ENCODE results near the gene TMEM273.

TMEM273 gene

GRCh38 chr10:49165259-49165658 lies 22.9 kb downstream of the TMEM273 start:
- DNase-seq (ENCODE audit: low read depth in 1 of 2, low spot score in 1 of 2): no peak

- no peak for DNase-seq (ENCODE audit: low read depth in 1 of 2, low spot score in 1 of 2)
Observed at GRCh38 chr10:49164559-49165188, 23.5 kb downstream of the TMEM273 start.

- no peak for DNase-seq (ENCODE audit: low read depth in 1 of 2, low spot score in 1 of 2)
Observed at GRCh38 chr10:49163741-49164140, 24.4 kb downstream of the TMEM273 start.

- DNase-seq (ENCODE audit: low read depth in 1 of 2, low spot score in 1 of 2): no peak
Observed at GRCh38 chr10:49162761-49163310, 25.4 kb downstream of the TMEM273 start.

- DNase-seq (ENCODE audit: low read depth in 1 of 2, low spot score in 1 of 2): no peak
Observed at GRCh38 chr10:49162063-49162462, 26.1 kb downstream of the TMEM273 start.

- no peak for DNase-seq (ENCODE audit: low read depth in 1 of 2, low spot score in 1 of 2)
Observed at GRCh38 chr10:49161411-49161997, 26.7 kb downstream of the TMEM273 start.

GRCh38 chr10:49160814-49161213 lies 27.4 kb downstream of the TMEM273 start:
- DNase-seq (ENCODE audit: low read depth in 1 of 2, low spot score in 1 of 2): no peak

- DNase-seq (ENCODE audit: low read depth in 1 of 2, low spot score in 1 of 2): no peak
Observed at GRCh38 chr10:49160110-49160509, 28.1 kb downstream of the TMEM273 start.

DNA sequence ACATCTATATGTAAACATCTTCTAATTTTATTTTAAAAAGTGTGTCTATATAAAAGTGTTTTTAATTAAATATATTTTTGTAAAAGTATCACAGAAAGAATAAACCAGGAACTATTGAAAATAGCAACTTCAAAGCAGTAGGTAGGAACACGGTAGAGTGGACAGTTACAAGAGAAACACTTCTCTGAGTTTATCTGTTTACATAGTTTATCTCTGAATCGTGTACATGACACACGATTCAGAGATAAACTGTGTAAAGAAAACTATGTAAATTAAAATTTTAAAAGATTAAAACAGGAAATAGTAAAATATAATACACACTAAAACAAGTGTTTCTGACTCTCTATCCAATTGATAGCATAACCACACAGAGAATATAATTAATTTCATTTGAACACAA lies 29.3 kb downstream of the TMEM273 start:
- DNase-seq (ENCODE audit: low read depth in 1 of 2, low spot score in 1 of 2): no peak

- no peak for DNase-seq (ENCODE audit: low read depth in 1 of 2, low spot score in 1 of 2)
Observed at GRCh38 chr10:49158404-49158803, 29.8 kb downstream of the TMEM273 start.

DNA sequence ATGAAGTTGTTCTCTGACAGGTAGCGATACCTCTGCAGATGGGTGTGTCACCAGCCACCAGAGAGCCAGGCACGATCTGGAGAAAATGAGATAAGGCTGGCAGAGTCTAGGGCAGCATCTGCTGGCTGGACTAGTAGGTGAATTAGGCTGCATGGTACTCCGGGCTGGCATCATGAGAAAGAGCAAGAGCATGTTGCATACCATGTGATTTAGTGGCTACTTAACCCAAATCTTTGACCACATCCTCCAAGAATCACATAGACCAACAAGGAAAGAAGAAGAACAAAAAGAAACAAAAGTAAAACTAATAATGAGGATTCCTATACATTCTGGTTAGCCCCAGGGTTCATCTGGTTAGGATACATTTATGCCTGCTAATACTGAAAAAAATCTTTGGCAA lies 31.0 kb downstream of the TMEM273 start:
- no peak for DNase-seq (ENCODE audit: low read depth in 1 of 2, low spot score in 1 of 2)

DNA sequence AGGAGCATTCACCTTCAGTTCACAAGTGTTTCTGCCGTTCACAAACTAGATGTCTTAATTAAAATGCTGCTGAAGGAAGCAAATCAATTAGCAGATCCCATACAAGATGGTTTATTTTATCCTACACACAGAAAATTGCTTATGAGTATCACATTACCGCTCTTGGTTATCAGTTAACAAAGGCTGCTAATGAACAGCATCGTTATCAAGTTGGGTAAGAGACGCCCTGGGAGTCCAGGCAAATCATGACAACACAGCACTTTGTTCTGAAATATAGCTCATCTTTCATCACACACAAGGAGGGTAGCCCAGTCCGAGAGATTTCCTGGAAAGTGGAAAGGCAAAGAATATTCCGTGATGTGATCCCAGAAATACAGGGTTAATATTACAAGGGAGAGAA lies 33.5 kb downstream of the TMEM273 start:
- DNase-seq (ENCODE audit: low read depth in 1 of 2, low spot score in 1 of 2): no peak

DNA sequence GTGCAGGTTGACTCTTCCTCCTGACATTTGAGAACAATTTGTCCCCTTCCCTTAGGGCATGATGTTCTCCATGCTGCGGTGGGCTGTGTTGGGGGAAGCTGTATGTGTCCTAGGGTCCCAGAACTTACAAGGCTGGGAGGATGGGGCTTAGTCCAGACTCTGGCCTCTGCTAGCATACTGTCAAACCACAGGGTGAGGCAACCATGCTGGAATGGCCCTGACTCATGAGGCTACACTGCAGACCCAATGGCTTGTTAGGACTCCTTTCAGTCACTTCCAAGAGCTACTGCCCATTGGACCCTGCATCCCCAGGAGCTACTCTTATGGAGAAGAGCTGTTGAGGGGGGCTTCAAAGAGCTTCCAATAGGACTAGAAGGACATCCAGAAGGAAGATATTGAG lies 34.2 kb downstream of the TMEM273 start:
- no peak for DNase-seq (ENCODE audit: low read depth in 1 of 2, low spot score in 1 of 2)

GRCh38 chr10:49153115-49153514 lies 35.1 kb downstream of the TMEM273 start:
- DNase-seq (ENCODE audit: low read depth in 1 of 2, low spot score in 1 of 2): no peak

DNA sequence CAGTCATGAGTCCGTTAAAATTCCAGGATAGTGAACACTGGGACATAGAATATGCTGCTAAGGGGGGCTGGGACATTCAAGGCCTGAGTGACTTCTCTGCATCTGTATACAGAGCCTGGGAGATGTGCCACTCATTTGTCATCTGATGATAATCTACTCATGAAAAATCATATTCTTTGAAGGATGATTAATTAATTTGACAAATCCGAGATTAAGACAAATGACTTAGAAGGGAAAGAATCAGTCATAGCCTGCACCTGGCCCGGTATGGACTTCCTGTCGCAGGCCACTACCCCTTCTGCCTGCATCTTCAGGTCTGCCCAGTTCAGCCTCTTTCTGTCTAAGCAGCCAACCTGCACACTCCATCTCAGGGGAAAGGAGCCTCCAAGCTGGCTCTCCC lies 35.5 kb downstream of the TMEM273 start:
- DNase-seq (ENCODE audit: low read depth in 1 of 2, low spot score in 1 of 2): no peak

DNA sequence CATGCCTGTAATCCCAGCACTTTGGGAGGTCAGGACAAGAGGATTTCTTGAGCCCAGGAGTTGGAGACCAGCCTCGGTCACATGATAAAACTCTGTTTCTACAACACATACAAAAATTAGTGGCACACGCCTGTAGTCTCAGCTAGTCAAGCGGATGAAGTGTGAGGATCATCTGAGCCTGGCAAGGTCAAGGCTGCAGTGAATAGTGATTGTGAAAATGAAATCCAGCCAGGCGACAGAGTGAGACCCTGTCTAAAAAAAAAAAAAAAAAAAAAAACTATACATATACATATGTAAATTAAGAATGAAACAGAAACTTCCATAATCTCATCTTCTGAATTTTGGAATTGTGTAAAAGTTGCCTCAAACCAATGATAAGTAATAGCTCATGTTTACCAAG lies 36.2 kb downstream of the TMEM273 start:
- DNase-seq (ENCODE audit: low read depth in 1 of 2, low spot score in 1 of 2): no peak

GRCh38 chr10:49151481-49151880 lies 36.7 kb downstream of the TMEM273 start:
- no peak for DNase-seq (ENCODE audit: low read depth in 1 of 2, low spot score in 1 of 2)

DNA sequence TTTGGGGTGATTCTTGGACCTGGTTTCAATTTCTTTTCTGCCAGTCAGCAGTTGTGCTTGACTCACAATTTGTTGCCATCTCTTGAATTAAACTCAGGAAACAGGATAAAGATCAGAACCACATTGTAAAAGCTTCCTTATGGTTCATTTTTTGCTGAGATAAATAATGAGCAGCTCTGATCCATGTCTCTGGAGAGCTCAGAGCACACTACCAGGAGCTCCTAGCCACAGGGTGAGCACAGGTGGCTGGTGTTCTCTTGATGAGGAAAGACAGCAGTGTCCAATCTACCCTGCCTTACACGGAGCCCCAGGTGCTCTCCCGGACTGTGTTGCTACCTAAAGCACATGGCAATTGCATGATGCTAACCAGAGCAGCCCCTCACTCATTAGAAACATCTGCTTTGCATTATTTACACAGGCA lies 37.2 kb downstream of the TMEM273 start:
- DNase-seq (ENCODE audit: low read depth in 1 of 2, low spot score in 1 of 2): no peak

GRCh38 chr10:49150426-49150825 lies 37.8 kb downstream of the TMEM273 start:
- DNase-seq (ENCODE audit: low read depth in 1 of 2, low spot score in 1 of 2): no peak

DNA sequence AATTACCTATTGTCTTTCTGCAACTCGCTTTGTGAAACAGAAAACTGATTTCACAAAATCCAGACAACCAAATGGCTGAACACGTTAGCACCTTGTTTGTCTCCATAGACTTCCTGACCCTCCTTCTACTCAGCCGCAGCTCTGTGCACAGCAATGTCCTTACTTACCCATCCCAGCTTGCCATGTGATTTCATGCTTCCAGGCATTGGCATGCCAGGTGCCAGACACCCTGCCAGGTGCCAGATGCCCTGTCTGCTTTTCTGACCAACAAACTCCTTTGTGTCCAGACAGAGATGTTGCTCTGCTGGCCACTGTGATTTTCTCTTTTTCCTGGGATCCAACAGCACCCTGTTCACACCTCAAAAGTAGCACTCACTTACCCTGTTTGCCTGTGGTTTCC lies 38.3 kb downstream of the TMEM273 start:
- no peak for DNase-seq (ENCODE audit: low read depth in 1 of 2, low spot score in 1 of 2)

DNA sequence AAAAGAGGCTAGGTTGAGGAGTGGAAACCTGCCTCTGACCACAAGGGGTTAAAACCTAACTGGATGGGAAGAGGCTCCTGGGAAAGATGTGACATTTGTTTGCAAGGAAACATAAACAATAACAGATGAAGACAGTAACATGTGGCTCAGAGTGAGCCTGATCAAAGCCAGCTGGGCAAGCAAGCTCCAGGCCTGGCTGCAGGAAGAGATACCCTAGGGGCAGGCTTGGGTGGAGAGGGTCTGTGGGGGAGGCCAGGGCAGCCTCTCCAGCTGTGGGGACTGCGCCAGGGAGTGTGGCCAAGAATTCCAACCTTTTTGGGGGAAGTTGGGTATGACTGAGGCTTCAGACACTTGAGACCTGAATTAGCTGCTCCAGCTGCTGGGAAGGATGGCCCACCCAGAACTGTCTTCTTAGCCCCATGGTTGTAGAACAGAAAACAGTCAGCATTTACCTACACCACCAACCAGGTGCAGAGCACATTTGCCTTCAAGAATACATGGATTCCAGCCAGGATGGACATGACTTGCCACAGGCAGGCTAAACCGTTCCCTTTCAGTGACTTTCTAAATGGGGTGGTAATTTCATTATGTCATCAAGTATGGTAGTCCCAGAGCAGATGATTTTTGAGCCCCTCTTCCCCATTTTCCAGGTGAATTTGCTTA lies 44.0 kb downstream of the TMEM273 start:
- DNase-seq (ENCODE audit: low read depth in 1 of 2, low spot score in 1 of 2): no peak

- DNase-seq (ENCODE audit: low read depth in 1 of 2, low spot score in 1 of 2): no peak
Observed at GRCh38 chr10:49143249-49143648, 44.9 kb downstream of the TMEM273 start.

Measured in stimulated activated CD4-positive, alpha-beta T cell treated with anti-CD3 and anti-CD28 coated beads, Interleukin-15, amount 100 ng/mL, for 1 hour (primary cell).